Adrenal gland (tissue), 19 donors: ENCODE results near the gene ZBED6. TPM values are rescaled to one million over a fixed set of nuclear protein-coding genes. Genes with fewer than 3 reads are reported as not detected.
"Not testable (repeated sequence)": the region's sequence is repeated elsewhere in the genome, so short reads cannot be mapped to it uniquely, and the experiment has no call there.

Experiments
- DNase-seq, 7 donors: peaks; one replicate each; pipeline ENCODE4 v3.0.0-alpha.2; 2019 to 2020
- H3K27ac ChIP-seq, 5 donors: fragments of 200-600 bp; sonication (generic) in 4 of 5; 1 replicate in 3 of 5; 2 replicates in 2 of 5; pipeline versions ENCODE4 v1.5.1 to v1.8.0; 2016 to 2020; ENCODE audit warnings: mild to moderate bottlenecking in 1 of 5
- H3K27me3 ChIP-seq: fragments of 200-600 bp; 2 replicates; pipeline ENCODE4 v1.8.0; 2021
- H3K36me3 ChIP-seq, 2 donors: fragments of 200-600 bp; replicated peaks in 1 of 2; 1 replicate in 1 of 2; 2 replicates in 1 of 2; pipeline versions ENCODE4 v1.5.1 to v1.8.0; 2018 to 2022
- H3K4me1 ChIP-seq, 2 donors: fragments of 200-600 bp; replicated peaks in 1 of 2; 1 replicate in 1 of 2; 2 replicates in 1 of 2; pipeline versions ENCODE4 v1.5.1 to v1.8.0; 2018 to 2021
- H3K4me3 ChIP-seq, 4 donors: fragments of 200-600 bp; sonication (generic) in 3 of 4; one replicate each; pipeline ENCODE4 v1.5.1; 2016 to 2018
- H3K9me3 ChIP-seq, 3 donors: fragments of 200-600 bp; sonication (generic) in 1 of 3; replicated peaks in 1 of 3; 1 replicate in 2 of 3; 2 replicates in 1 of 3; pipeline versions ENCODE4 v1.5.1 to v1.8.0; 2016 to 2021
- POLR2A ChIP-seq, 2 donors: fragments of 450-650 bp; IDR thresholded peaks; one replicate each; pipeline ENCODE4 v1.6.1; 2017; ENCODE audit warnings: antibody characterized with exemption in 2 of 2, mild to moderate bottlenecking in 2 of 2, moderate library complexity in 1 of 2
- WGBS, 4 donors: extraction: QIAGEN DNeasy Blood & Tissue Kit in 2 of 4; methylation state at CpG; one replicate each; pipeline versions ENCODE4 v1.1.5 to v1.1.7; 2013 to 2017; 5-methylcytosine and 5-hydroxymethylcytosine counted together
- intact Hi-C, 2 donors: fragments of 100-400 bp; cut with DNase I; formaldehyde crosslinking; loops; one replicate each; pipeline versions ENCODE4 v1.14.1 to v1.15.0; 2022 to 2023
- long read RNA-seq, 10 donors: library from polyadenylated mRNA in 3 of 10; unstranded in 2 of 10; stranded (forward) in 1 of 10; transcript quantifications; one replicate each; pipeline ENCODE4 v2.0.0 and lab custom pipeline, GENCODE V29; 2021 to 2026
- polyA plus RNA-seq, 3 donors: library from polyadenylated mRNA; stranded (reverse); fragments of 200-250 nt in 2 of 3; fragments of 350-450 nt in 1 of 3; fragmentation: Illumina TruSeq in 1 of 3; extraction: RNeasy Lipid Tissue Mini Kit (QIAGEN cat#74804) in 1 of 3; gene quantifications; one replicate each; pipeline ENCODE4 v1.2.3, GENCODE V29; 2013 to 2014
- total RNA-seq, 9 donors: library from RNA; depleted of rRNA in 4 of 9; stranded (reverse); fragments of >200 nt in 4 of 9; fragments of 120-200 nt in 1 of 9; fragmentation: NEBNext Ultra II Directional in 1 of 9; extraction: Animal tissue kit (Norgen Biotek cat#: 25700) in 1 of 9; gene quantifications; one replicate each; pipeline versions ENCODE4 v1.1.0 to v1.2.4, GENCODE V29; 2013 to 2023
- TF ChIP-seq, protein P1 (sequence below), 6 experiments: fragments of 450-650 bp in 4 of 6; fragments of 200-600 bp in 2 of 6; sonication (generic) in 1 of 6; IDR thresholded peaks; 1 replicate in 5 of 6; 2 replicates in 1 of 6; pipeline versions ENCODE4 v1.5.1 to v1.8.0; 2016 to 2021; ENCODE audit warnings: antibody characterized with exemption in 6 of 6, mild to moderate bottlenecking in 2 of 6, moderate library complexity in 1 of 6
- donor health status: healthy with polysubstance abuse.
- donor health status: Bipolar disorder and iron deficiency.
- donor health status: DM: yes; HTN: yes; CAD: no.
- donor health status: DM: no; HTN: no; CAD: no.
- donor health status: DM: no; HTN: no; CAD: no.
- donor health status: DM: yes; HTN: yes; CAD: no.

Gene ZBED6, protein sequence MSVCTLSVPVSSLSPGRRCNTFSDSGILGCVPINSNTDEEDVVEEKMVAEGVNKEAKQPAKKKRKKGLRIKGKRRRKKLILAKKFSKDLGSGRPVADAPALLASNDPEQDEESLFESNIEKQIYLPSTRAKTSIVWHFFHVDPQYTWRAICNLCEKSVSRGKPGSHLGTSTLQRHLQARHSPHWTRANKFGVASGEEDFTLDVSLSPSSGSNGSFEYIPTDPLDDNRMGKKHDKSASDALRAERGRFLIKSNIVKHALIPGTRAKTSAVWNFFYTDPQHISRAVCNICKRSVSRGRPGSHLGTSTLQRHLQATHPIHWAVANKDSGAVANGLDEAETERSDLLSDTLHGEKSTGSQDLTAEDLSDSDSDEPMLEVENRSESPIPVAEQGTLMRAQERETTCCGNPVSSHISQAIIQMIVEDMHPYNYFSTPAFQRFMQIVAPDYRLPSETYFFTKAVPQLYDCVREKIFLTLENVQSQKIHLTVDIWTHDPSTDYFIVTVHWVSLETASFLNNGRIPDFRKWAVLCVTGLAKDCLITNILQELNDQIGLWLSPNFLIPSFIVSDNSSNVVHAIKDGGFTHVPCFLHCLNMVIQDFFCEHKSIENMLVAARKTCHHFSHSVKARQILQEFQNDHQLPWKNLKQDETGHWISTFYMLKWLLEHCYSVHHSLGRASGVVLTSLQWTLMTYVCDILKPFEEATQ (N-terminal part only)
- total RNA-seq = 10 to 100 TPM; 12.0 to 42.1 (median 35.5) TPM
- polyA plus RNA-seq = 10 to 100 TPM in 1 of 3 donors, 1 to 10 TPM in 1, under 1 TPM in 1; 0.40 to 13.1 (median 2.6) TPM
- long read RNA-seq, donor 1 = 0 reads
- long read RNA-seq, donor 2, full-length matches to known transcripts = 4 of 4 reads
- long read RNA-seq, donor 2, partial matches to known transcripts = 0 of 4 reads
- long read RNA-seq, donor 2, other reads (novel, unspliced or antisense) = 0 of 4 reads
- long read RNA-seq, donor 3 = 0 reads
- long read RNA-seq, donor 4, partial matches to known transcripts = 0 of 1 reads
- long read RNA-seq, donor 4, other reads (novel, unspliced or antisense) = 1 of 1 reads
- long read RNA-seq, donor 5, full-length matches to known transcripts = 1 of 2 reads
- long read RNA-seq, donor 5, partial matches to known transcripts = 0 of 2 reads
- long read RNA-seq, donor 5, other reads (novel, unspliced or antisense) = 1 of 2 reads
- long read RNA-seq, donor 6, partial matches to known transcripts = 0 of 4 reads
- long read RNA-seq, donor 6, other reads (novel, unspliced or antisense) = 4 of 4 reads
- long read RNA-seq, donor 7 = 0 reads
- long read RNA-seq, donor 8, full-length matches to known transcripts = 1 of 1 reads
- long read RNA-seq, donor 8, partial matches to known transcripts = 0 of 1 reads
- long read RNA-seq, donor 8, other reads (novel, unspliced or antisense) = 0 of 1 reads
- long read RNA-seq, donor 9 = 0 reads
- long read RNA-seq, donor 10, full-length matches to known transcripts = 1 of 1 reads
- long read RNA-seq, donor 10, partial matches to known transcripts = 0 of 1 reads
- long read RNA-seq, donor 10, other reads (novel, unspliced or antisense) = 0 of 1 reads

- H3K9me3 ChIP-seq = no peaks in the 10 kb centered on the region
- H3K4me1 ChIP-seq = peaks cover 32 to 45% of the 10 kb centered on the region in 2 donors
- H3K27ac ChIP-seq = peak within 1 kb of the TSS; percentile 85 to 98 (median 96)
- TF ChIP-seq POLR2A (IDR thresholded peaks at IDR 0.05) = peak; percentile 76 to 84
- TF ChIP-seq, protein P1, sequence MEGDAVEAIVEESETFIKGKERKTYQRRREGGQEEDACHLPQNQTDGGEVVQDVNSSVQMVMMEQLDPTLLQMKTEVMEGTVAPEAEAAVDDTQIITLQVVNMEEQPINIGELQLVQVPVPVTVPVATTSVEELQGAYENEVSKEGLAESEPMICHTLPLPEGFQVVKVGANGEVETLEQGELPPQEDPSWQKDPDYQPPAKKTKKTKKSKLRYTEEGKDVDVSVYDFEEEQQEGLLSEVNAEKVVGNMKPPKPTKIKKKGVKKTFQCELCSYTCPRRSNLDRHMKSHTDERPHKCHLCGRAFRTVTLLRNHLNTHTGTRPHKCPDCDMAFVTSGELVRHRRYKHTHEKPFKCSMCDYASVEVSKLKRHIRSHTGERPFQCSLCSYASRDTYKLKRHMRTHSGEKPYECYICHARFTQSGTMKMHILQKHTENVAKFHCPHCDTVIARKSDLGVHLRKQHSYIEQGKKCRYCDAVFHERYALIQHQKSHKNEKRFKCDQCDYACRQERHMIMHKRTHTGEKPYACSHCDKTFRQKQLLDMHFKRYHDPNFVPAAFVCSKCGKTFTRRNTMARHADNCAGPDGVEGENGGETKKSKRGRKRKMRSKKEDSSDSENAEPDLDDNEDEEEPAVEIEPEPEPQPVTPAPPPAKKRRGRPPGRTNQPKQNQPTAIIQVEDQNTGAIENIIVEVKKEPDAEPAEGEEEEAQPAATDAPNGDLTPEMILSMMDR (IDR thresholded peaks at IDR 0.05) = no peak
- intact Hi-C loops = no loop called here
- H3K36me3 ChIP-seq = peaks cover 0 to 6% of the 10 kb centered on the region in 2 donors
- WGBS, 4 donors = 0 to 2% (median 1%) methylated on average over 23 to 59 of the region's 59 CpGs
- DNase-seq = peak; percentile 98 to 100 (median 100)
- peak within 1 kb of the TSS; percentile 28 to 82 (median 50) for H3K4me3 ChIP-seq
- H3K27me3 ChIP-seq = no peaks in the 10 kb centered on the region
Measured at GRCh38 chr1:203795441-203796235, at the start of gene ZBED6, which contains the start of gene ZC3H11A. ZBED6 (plus strand) TSS chr1:203795623; CDS start chr1:203797523, 1,900 bp downstream. ZC3H11A (plus strand) TSS chr1:203795623; CDS start chr1:203817071, 21,448 bp downstream.

GRCh38 chr1:203746281-203746680 lies 49.1 kb upstream of the ZBED6 start:
- intact Hi-C loops = no loop called here
- no peak overlapping the region for H3K4me3 ChIP-seq
- TF ChIP-seq, protein P1 (IDR thresholded peaks at IDR 0.05) = no peak
- TF ChIP-seq POLR2A (IDR thresholded peaks at IDR 0.05) = no peak
- no peaks in the 10 kb centered on the region for H3K9me3 ChIP-seq
- no peak for DNase-seq
- no peaks in the 10 kb centered on the region for H3K36me3 ChIP-seq
- no peak overlapping the region for H3K27ac ChIP-seq
- H3K4me1 ChIP-seq = peaks cover 6 to 19% of the 10 kb centered on the region in 2 donors
- no peaks in the 10 kb centered on the region for H3K27me3 ChIP-seq
- 92 to 95% (median 94%) methylated on average over 6 of the region's 6 CpGs for WGBS, 4 donors

DNA sequence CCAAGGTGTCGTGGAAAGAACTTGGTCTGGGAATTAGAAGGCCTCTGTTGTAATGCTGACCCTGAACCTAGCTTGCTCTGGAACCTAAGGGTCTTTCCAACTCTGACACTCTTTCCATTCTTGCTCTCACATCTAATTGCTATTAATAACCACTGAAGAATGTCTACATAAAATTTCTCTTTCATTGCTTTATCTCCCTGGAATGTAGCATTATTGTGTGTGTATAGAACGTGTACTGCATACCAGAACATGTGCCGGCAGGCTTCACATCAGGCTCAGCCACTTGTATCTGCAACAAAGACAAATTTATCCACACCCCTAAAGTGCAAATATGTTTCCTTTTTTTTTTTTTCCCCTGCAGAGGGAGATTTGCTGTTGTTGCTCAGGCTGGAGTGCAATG lies 44.4 kb upstream of the ZBED6 start:
- Histone ChIP-seq H3K9me3 (no peaks in the 10 kb centered on the region), H3K27ac (no peak overlapping the region), H3K4me3 (no peak overlapping the region), H3K27me3 (no peaks in the 10 kb centered on the region), H3K36me3 (no peaks in the 10 kb centered on the region), H3K4me1 (no peaks in the 10 kb centered on the region)
- intact Hi-C loops = no loop called here
- no peak for DNase-seq
- TF ChIP-seq, protein P1 (IDR thresholded peaks at IDR 0.05) = no peak
- no peak for TF ChIP-seq POLR2A (IDR thresholded peaks at IDR 0.05)
- WGBS, 4 donors = 85 to 90% (median 87%) methylated on average over 3 of the region's 3 CpGs

GRCh38 chr1:203751618-203752361 lies 43.6 kb upstream of the ZBED6 start:
- H3K27me3 ChIP-seq, H3K4me3 ChIP-seq, H3K36me3 ChIP-seq, H3K27ac ChIP-seq, intact Hi-C loops, DNase-seq, H3K4me1 ChIP-seq, H3K9me3 ChIP-seq: not testable (repeated sequence)
- 94 to 97% (median 95%) methylated on average over 5 of the region's 5 CpGs for WGBS, 4 donors
